Measurements from ENCODE around the gene DNAJB4.
"Not testable (repeated sequence)": the region's sequence is repeated elsewhere in the genome, so short reads cannot be mapped to it uniquely, and the experiment has no call there.

DNAJB4 gene

GRCh38 chr1:78004719-78005447 is at the start of gene DNAJB4:
DNAJB4 (plus strand) TSS chr1:78004939; CDS start chr1:78005111, 172 bp downstream.
- DNase-seq = peak; percentile 99

GRCh38 chr1:77955709-77956108 is 49.0 kb upstream of the DNAJB4 start:
- DNase-seq = no peak

DNA sequence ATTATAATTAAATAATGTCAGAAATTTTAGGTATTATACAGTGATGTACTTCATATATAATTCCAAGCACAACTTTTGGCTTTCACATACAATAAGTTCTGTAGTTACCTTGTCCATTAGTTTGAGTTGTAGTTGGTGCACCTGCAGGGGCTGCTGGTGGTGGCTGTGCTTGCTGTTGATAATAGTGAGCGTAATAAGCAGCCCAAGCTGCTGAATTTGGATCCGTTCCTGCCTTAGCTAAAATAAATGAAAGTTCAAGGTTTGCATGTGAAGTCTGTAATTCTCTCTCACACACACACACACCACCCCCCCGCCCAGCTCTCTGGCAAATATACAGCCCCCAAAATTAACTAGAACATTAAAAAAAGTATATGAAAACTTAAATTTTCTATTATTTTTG is 48.3 kb upstream of the DNAJB4 start:
- DNase-seq = no peak

DNA sequence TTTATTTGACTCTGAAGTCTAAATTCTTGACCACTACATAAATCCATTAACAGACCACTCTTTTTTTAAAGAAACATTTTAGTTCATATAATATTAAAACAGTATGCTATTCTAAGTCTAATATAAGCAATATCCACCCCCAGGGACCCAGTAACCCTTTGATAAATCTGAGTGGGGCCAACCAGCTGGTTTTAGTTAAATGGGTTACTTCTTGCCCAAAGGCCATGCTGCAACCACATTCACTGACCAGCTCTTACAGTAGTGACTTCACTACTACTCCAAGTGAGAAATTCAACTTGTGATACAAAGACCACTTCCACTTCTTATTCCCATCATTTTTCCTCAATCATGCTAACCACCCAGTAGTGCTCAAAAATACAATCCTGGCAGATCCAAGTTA is 46.3 kb upstream of the DNAJB4 start:
- DNase-seq = no peak

GRCh38 chr1:77958850-77959249 is 45.9 kb upstream of the DNAJB4 start:
- no peak for DNase-seq

DNA sequence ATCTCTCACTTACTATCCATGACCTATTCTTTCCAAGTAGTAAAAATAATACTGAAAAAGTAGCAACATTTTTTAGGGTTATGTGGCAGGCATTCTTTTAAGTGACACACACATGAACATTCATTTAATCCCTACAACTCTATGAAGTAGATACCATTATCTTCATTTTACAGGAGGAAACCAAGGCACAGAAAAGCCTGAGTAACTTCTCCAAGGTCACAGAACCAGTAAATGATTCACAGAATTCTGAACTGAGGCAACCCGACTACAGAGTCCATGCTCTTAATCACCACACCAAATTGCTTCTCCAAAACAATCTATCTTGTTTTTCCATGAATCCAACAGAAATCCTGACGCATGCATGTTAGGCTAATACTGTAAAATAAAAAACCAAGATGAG is 43.3 kb upstream of the DNAJB4 start:
- DNase-seq = no peak

DNA sequence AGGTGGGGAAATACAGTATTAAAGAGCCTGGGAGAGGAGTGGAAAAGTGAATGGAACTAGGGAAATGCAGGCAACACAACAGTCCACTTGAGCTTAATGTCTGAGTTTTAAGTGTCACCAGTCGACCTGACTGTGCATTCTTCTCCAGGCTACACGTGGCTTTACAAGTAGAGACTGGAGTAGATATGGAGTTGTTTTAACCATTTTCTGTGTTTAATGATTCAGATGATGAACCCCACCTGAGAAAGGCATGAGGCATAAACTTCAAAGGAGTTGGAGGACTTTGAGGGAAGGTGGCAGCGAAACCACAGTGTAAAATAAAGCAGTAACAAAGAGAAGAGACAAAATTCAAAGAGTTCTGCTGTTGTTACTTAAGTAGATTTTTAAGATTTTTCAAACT is 38.4 kb upstream of the DNAJB4 start:
- DNase-seq = no peak

DNA sequence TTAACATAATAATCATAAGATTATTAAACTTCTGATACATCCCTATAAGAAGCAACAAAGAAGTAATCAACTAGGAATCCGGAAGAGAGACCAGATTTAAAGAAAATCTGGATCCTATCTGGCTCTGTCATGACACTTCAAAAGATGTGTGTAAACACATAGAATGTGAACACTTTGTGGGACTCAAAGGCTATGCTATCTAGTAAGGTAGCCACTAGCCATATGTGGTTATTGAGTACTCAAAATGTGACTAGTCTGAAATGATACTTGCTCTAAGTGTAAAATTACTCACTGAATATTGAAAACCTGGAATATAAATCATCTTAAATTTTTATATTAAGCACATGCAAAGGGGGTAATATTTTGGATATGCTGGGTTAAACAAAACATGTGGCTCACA is 34.5 kb upstream of the DNAJB4 start:
- no peak for DNase-seq

DNA sequence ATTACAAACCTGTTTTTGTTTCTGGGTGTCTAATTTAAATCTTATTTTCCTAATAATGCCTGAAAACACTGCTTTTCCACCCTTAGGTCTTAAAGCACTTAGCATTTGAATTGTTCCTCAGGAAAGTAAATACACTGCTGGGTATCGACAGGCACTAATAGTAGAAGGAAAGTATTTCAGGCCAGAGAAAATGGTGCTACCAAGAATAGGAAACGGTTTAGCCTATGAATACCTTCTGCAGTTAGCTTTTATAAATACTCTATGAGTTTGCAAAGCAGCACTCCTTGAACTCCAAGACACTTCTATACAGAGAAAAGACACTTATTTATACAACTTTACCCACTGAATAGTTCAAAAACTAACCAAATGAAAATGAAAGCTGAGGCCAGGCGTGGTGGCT is 32.7 kb upstream of the DNAJB4 start:
- DNase-seq = no peak

DNA sequence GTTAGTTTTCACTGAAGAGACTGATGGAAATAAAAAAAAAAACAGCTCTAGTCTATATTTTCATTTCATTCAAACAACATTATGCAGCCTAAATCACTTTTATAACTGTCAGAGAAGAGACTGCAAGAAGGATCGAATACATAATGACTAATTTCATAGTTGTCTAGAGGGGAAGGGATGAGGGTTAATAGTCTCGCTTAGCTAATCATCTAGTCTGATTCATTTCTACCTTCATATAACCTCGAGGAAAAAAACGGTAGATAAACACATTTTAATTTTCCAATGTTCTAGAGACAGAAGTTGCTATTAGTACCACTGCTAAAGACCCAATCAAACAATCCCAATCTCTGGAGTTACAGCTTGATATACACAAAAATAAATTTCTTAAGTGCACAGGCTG is 29.4 kb upstream of the DNAJB4 start:
- DNase-seq = peak; percentile 55

GRCh38 chr1:77975907-77976306 is 28.8 kb upstream of the DNAJB4 start:
- DNase-seq = peak; percentile 22

DNA sequence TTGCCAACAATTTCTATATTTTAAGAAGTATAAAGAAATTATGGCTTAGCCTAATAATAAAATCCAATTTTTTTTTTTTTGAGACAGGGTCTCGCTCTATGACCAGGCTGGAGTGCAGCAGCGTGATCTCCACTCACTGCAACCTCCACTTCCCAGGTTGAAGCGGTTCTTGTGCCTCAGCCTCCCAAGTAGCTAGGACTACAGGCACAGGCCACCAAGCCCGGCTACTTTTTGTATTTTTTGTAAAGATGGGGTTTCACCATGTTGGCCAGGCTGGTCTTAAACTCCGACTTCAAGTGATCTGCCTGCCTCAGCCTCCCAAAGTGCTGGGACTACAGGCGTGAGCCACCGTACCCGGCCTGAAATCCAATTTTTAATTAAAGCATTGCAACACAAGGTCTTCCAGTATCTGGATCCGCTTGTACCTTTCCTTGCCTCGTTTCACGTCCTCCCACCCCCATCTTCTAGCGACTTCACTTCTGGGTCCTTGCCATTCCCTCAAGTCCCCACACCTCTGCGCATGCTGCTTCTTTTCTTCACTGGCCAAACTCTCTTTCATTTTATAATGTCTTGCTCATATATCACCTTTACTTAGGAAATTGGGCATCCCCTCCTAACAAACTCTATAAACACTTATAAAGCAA is 28.2 kb upstream of the DNAJB4 start:
- no peak for DNase-seq

- no peak for DNase-seq
These were observed 26.8 kb upstream of the DNAJB4 start for GRCh38 chr1:77977989-77978292.

- DNase-seq = peak; percentile 87
These were observed 26.3 kb upstream of the DNAJB4 start for GRCh38 chr1:77978293-77978968.

DNA sequence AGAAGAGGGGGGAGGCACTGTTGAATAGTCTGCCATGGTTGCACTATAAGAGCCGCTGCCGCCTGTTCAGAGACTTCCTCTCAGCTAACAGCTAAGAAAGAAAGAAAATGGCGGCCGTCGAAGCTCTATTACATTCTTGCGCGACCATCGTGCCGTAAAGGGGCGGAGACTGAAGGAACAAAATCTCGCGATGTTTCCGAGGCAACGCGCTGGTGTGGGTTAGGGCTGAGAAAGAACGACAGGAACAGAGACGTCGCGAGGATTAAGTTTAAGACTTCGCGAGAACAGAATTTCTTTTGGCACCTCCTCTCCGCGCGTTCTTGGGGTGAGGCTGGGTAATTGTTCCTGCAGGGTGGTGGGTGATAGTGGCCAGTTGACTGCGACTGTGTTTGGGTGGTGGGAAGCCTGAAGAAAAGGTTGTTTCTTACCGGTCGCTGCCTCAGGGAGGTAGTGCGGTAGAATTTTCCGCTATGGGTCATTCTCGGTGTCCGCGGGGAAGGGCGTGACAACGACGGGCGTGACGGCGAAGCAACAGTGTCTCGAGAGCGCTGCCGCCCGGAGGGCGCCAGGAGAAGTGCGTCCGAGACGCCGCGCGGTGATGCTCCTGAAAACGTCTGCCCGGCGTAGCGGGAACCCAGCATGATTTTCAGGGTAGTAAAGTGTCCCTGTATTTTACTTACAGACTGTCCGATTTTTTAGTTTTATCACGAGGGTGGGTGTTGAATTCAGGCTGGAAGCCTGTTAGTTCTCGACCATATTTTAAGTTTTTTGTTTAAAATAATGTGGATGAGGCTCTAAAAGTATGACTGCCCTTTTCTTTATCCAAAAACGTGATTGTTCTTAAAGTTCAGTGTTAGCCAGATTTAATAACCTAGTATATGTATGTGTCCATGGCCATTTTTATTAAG is 25.5 kb upstream of the DNAJB4 start, which contains the start of gene FUBP1:
Gene FUBP1, minus strand, starts transcription at position 104 of the 908 bp plus-strand sequence. Its CDS starts 68 bp downstream, at position 36.
- peak; percentile 100 for DNase-seq

GRCh38 chr1:77983352-77983996 is 21.3 kb upstream of the DNAJB4 start:
- not testable (repeated sequence) for DNase-seq

DNA sequence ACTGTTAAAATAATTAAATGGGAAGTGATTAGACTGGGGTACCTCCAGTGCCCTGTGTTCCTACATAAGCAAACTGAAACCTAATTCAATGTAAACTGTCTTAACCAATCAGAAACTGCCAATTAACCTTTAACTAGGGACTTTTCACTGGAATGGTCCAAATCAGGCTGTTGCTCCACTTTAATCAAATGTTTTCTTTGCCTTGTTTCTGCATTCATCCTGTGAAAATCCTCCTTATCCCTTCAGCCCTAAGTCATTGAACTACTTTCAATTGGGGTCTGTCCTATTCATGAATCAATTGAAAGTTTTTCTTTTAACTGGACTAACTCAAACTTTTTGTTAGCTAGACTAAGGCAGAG is 20.8 kb upstream of the DNAJB4 start:
- no peak for DNase-seq

- no peak for DNase-seq
These were observed 20.1 kb upstream of the DNAJB4 start for GRCh38 chr1:77984629-77985028.

GRCh38 chr1:77986810-77987209 is 17.9 kb upstream of the DNAJB4 start:
- DNase-seq = no peak

DNA sequence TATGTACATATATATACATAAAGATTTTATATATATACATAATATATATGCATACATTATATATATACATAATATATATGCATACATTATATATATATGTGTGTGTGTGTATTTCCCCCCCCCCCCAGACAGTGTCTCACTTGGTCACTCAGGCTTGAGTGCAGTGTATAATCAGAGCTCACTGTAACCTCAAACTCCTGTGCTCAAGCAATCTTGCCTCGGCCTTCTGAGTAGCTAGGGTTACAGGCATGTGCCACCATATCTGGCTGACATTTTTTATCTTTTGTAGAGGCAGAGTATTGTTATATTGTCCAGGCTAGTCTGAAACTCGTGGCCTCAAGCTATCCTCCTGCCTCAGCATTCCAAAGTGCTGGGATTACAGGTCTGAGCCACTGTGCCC is 16.8 kb upstream of the DNAJB4 start:
- no peak for DNase-seq

DNA sequence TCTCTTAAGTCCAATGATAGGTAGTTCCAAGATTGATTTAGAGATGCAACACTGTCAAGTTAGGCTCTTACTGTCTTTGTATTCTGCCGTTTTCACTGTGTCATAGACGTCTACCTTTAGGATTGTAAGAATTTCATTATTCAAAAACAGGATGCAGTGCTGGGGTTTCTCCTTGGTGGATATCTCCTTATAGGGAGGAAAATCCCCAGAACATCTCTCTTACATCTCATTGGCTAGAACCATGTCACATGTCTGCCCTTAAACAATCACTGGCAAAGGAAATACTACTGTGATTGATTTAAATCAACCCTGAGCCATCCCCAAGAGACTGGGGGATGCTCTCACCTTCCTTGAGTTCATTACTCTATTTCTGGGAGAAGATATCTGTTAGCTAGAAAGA is 15.0 kb upstream of the DNAJB4 start:
- no peak for DNase-seq

- no peak for DNase-seq
These were observed 14.0 kb upstream of the DNAJB4 start for GRCh38 chr1:77990629-77991204.

Data from kidney glomerular epithelial cell (primary cell).